IMR-90 (cell line): Measurements from ENCODE around the gene DICER1. TPM values are rescaled to one million over a fixed set of nuclear protein-coding genes. Genes with fewer than 3 reads are reported as not detected.
A peak's percentile ranks its signal among the peaks of the same experiment; 100 is the strongest.

Experiments used
- ATAC-seq: fragments of 200-7000 bp; cut with Tn5 transposase; 2 replicates; pipeline ENCODE4 v1.9.1; 2020; ENCODE audit warnings: low read depth, mild to moderate bottlenecking, moderate library complexity
- BruUV-seq: library from RNA; stranded (reverse); fragments of 400-500 nt; replicated peaks from 2 replicates; lab custom pipeline; 2021; lab: Mats Ljungman, UMichigan
- CTCF ChIA-PET: fragments of 300-600 bp; formaldehyde crosslinking; extraction: SDS; loops from one replicate; lab custom pipeline; 2021; ENCODE audit warnings: antibody characterized with exemption; lab: Yijun Ruan, JAX
- POLR2A ChIA-PET: fragments of 300-600 bp; sonication (Branson Sonifier 250); formaldehyde crosslinking; loops from one replicate; lab custom pipeline; 2022; ENCODE audit warnings: antibody characterized with exemption; ENCODE audit not compliant: unreplicated experiment; lab: Charles Lee
- DNase-seq: peaks from one replicate; pipeline ENCODE4 v3.0.0; 2013
- H2AFZ ChIP-seq: replicated peaks from 2 replicates; pipeline ENCODE3; 2013; ENCODE audit warnings: low read length, mild to moderate bottlenecking; ENCODE audit not compliant: poor library complexity
- H2AK5ac ChIP-seq: 2 replicates; pipeline ENCODE4 v1.6.1; 2013; ENCODE audit warnings: low read depth, low read length, inconsistent platforms
- H2AK9ac ChIP-seq: replicated peaks from 2 replicates; pipeline ENCODE3; 2013; ENCODE audit warnings: mild to moderate bottlenecking, low read depth, low read length, moderate library complexity; ENCODE audit not compliant: poor library complexity
- H2BK120ac ChIP-seq: 2 replicates; pipeline ENCODE4 v1.6.1; 2013; ENCODE audit warnings: low read depth, low read length, inconsistent platforms
- H2BK15ac ChIP-seq: 3 replicates; pipeline ENCODE4 v1.6.1; 2013; ENCODE audit warnings: low read depth, low read length, inconsistent platforms
- H2BK20ac ChIP-seq: 2 replicates; pipeline ENCODE4 v1.6.1; 2013; ENCODE audit warnings: low read depth, mild to moderate bottlenecking, inconsistent platforms, low read length, moderate library complexity
- H2BK5ac ChIP-seq: 2 replicates; pipeline ENCODE4 v1.6.1; 2013; ENCODE audit warnings: mild to moderate bottlenecking, low read depth, low read length, inconsistent platforms; ENCODE audit not compliant: poor library complexity, severe bottlenecking
- H3K14ac ChIP-seq: replicated peaks from 2 replicates; pipeline ENCODE4 v1.6.1; 2013; ENCODE audit warnings: low read depth, low read length, inconsistent platforms
- H3K18ac ChIP-seq: 2 replicates; pipeline ENCODE4 v1.6.1; 2013; ENCODE audit warnings: low read depth, low read length, control low read depth
- H3K23ac ChIP-seq: 2 replicates; pipeline ENCODE4 v1.6.1; 2013; ENCODE audit warnings: low read depth, low read length, inconsistent platforms
- H3K27ac ChIP-seq: 2 replicates; pipeline ENCODE4 v1.5.1; 2013; ENCODE audit warnings: mild to moderate bottlenecking, control low read depth, low read length; ENCODE audit not compliant: insufficient read depth
- H3K27me3 ChIP-seq: 2 replicates; pipeline ENCODE4 v1.6.1; 2013; ENCODE audit warnings: low read length; ENCODE audit not compliant: control insufficient read depth, insufficient read depth
- H3K36me3 ChIP-seq: 2 replicates; pipeline ENCODE4 v1.6.1; 2013; ENCODE audit warnings: low read length, mixed read lengths; ENCODE audit not compliant: control insufficient read depth, insufficient read depth
- H3K4ac ChIP-seq: 2 replicates; pipeline ENCODE4 v1.6.1; 2013; ENCODE audit warnings: low read depth, low read length, inconsistent platforms
- H3K4me1 ChIP-seq: 2 replicates; pipeline ENCODE4 v1.6.1; 2013; ENCODE audit warnings: low read length, mixed read lengths; ENCODE audit not compliant: control insufficient read depth, insufficient read depth
- H3K4me2 ChIP-seq: 2 replicates; pipeline ENCODE4 v1.6.1; 2013; ENCODE audit warnings: low read depth, mild to moderate bottlenecking, control low read depth, low read length, moderate library complexity
- H3K4me3 ChIP-seq: 2 replicates; pipeline ENCODE4 v1.5.1; 2013; ENCODE audit warnings: low read depth, mild to moderate bottlenecking, control low read depth, low read length, moderate library complexity; ENCODE audit not compliant: insufficient read depth
- H3K56ac ChIP-seq: 2 replicates; pipeline ENCODE4 v1.6.1; 2013; ENCODE audit warnings: low read length, inconsistent platforms; ENCODE audit not compliant: insufficient read depth; ENCODE audit errors: extremely low read depth
- H3K79me1 ChIP-seq, 2 experiments: 2 replicates each; pipeline ENCODE4 v1.6.1; 2013; ENCODE audit warnings: low read length in 2 of 2, inconsistent platforms in 1 of 2, low read depth in 1 of 2
- H3K9ac ChIP-seq: 2 replicates; pipeline ENCODE4 v1.6.1; 2013; ENCODE audit warnings: low read depth, low read length, control low read depth
- H3K9me1 ChIP-seq: 2 replicates; pipeline ENCODE4 v1.6.1; 2013; ENCODE audit warnings: low read length, inconsistent platforms; ENCODE audit not compliant: insufficient read depth
- H3K9me3 ChIP-seq: 2 replicates; pipeline ENCODE4 v1.6.1; 2013; ENCODE audit warnings: low read length; ENCODE audit not compliant: control insufficient read depth, insufficient read depth
- H4K20me1 ChIP-seq: 2 replicates; pipeline ENCODE4 v1.6.1; 2013; ENCODE audit warnings: low read length, inconsistent platforms; ENCODE audit not compliant: insufficient read depth
- H4K5ac ChIP-seq: 2 replicates; pipeline ENCODE4 v1.6.1; 2013; ENCODE audit warnings: mild to moderate bottlenecking, low read depth, low read length, control low read depth
- H4K8ac ChIP-seq, 2 experiments: 2 replicates each; pipeline ENCODE4 v1.6.1; 2013; ENCODE audit warnings: low read depth in 2 of 2, low read length in 2 of 2, control low read depth in 1 of 2, inconsistent platforms in 1 of 2
- H4K91ac ChIP-seq: 2 replicates; pipeline ENCODE4 v1.6.1; 2013; ENCODE audit warnings: low read depth, low read length, inconsistent platforms; ENCODE audit not compliant: insufficient read depth
- FOS ChIP-seq: fragments of 150-350 bp; IDR thresholded peaks from 2 replicates; pipeline ENCODE4 v1.6.1; 2016; ENCODE audit warnings: low read depth, low read length
- MXI1 ChIP-seq: IDR thresholded peaks from 2 replicates; pipeline ENCODE4 v1.6.1; 2012; ENCODE audit warnings: low read depth, mild to moderate bottlenecking, low read length, moderate library complexity, borderline replicate concordance
- POLR2A ChIP-seq: IDR thresholded peaks from 2 replicates; pipeline ENCODE4 v1.6.1; 2012; ENCODE audit warnings: mild to moderate bottlenecking, low read depth, low read length
- RAD21 ChIP-seq: IDR thresholded peaks from 2 replicates; pipeline ENCODE4 v1.6.1; 2012; ENCODE audit warnings: low read length, improper control_type of control experiment
- RCOR1 ChIP-seq: IDR thresholded peaks from 2 replicates; pipeline ENCODE4 v1.6.1; 2012; ENCODE audit warnings: mild to moderate bottlenecking, low read length, improper control_type of control experiment; ENCODE audit not compliant: insufficient replicate concordance
- WGBS, 2 experiments: methylation state at CpG; one replicate each; pipeline versions ENCODE4 v1.1.5 to v1.1.7; 2013; ENCODE audit warnings: missing lambda C conversion rate in 2 of 2; ENCODE audit not compliant: insufficient read length in 1 of 2; ENCODE audit errors: extremely low coverage in 2 of 2; 5-methylcytosine and 5-hydroxymethylcytosine counted together
- dilution Hi-C: fragments of 300-500 bp; cut with HindIII; formaldehyde crosslinking; loops from one replicate; pipeline ENCODE4 v1.14.3; 2018; ENCODE audit warnings: low sequenced_read_pairs; ENCODE audit not compliant: unreplicated experiment
- in situ Hi-C: fragments of 300-500 bp; cut with MboI; formaldehyde crosslinking; loops from 3 replicates; pipeline ENCODE4 v1.14.3; 2019; ENCODE audit warnings: low sequenced_read_pairs, inconsistent platforms, mixed read lengths
- intact Hi-C: fragments of 100-400 bp; cut with micrococcal nuclease; formaldehyde crosslinking; loops from 2 replicates; pipeline ENCODE4 v1.10.0; 2022
- polyA plus RNA-seq, 3 experiments: library from polyadenylated mRNA; depleted of rRNA; stranded (reverse); fragments of >200 nt; gene quantifications; 2 replicates each; pipeline ENCODE4 v1.2.3, GENCODE V29; 2012; ENCODE audit warnings: low replicate concordance in 1 of 3
- total RNA-seq: library from RNA; depleted of rRNA; stranded (reverse); fragments of >200 nt; gene quantifications from 2 replicates; pipeline ENCODE4 v1.2.3, GENCODE V29; 2012

Gene DICER1
- total and polyA plus RNA-seq, 2 of the 4 experiments (the other 2 are of a cell fraction): 9.7 to 49.5 TPM

- ChIA-PET POLR2A (interaction anchor here (0.5 kb wide), 1 partner anchor 507 kb away, joined by 4 read pairs; no protein-coding TSS in a partner anchor), CTCF (interaction anchor here (0.7 kb wide), 1 partner anchor 339 kb away, joined by 3 read pairs; no protein-coding TSS in a partner anchor)
- H3K9me3 ChIP-seq: no peaks in the 10 kb centered on the region
- ATAC-seq (no peak), DNase-seq (no peak)
- in situ Hi-C loops: no loop called here
- H2AK5ac ChIP-seq: no peak overlapping the region; the same call in 1 of the 2 replicates
- H3K4me2 ChIP-seq: no peak overlapping the region
- H3K4ac ChIP-seq: no peak overlapping the region
- H3K18ac ChIP-seq: no peak overlapping the region
- H4K20me1 ChIP-seq: no peaks in the 10 kb centered on the region
- peaks cover 2% of the 10 kb centered on the region; the same call in 1 of the 2 replicates for H3K4me1 ChIP-seq
- no peak overlapping the region for H3K14ac ChIP-seq
- no peak for TF ChIP-seq RAD21
- no peak for TF ChIP-seq RCOR1
- no peak for TF ChIP-seq FOS
- no peak for TF ChIP-seq MXI1
- TF ChIP-seq POLR2A: no peak
- H3K9me1 ChIP-seq: peaks cover 3% of the 10 kb centered on the region; the same call in 1 of the 2 replicates
- no peak overlapping the region for H3K4me3 ChIP-seq
- no peak overlapping the region for H3K23ac ChIP-seq
- no TSS peak for BruUV-seq
- H3K79me1 ChIP-seq: peaks cover 13 to 20% of the 10 kb centered on the region in 2 experiments; a peak in 3 of 4 replicates
- no peaks in the 10 kb centered on the region for H3K27me3 ChIP-seq
- no peak overlapping the region for H2AK9ac ChIP-seq
- WGBS, 2 experiments: 91% methylated on average over 4 of the region's 9 CpGs; no CpG with 5 or more reads in 1 of the 2 experiments
- no peak overlapping the region for H2BK5ac ChIP-seq
- H3K36me3 ChIP-seq: peaks cover 22% of the 10 kb centered on the region
- no peak overlapping the region for H2AFZ ChIP-seq
- no peak overlapping the region for H4K8ac ChIP-seq
- H3K9ac ChIP-seq: no peak overlapping the region
- H2BK20ac ChIP-seq: no peak overlapping the region
- H2BK120ac ChIP-seq: no peak overlapping the region
- intact Hi-C loops: no loop called here
- H3K56ac ChIP-seq: no peak overlapping the region
- H2BK15ac ChIP-seq: no peak overlapping the region
- no peak overlapping the region for H4K5ac ChIP-seq
- no peak overlapping the region for H4K91ac ChIP-seq
- peak overlapping the region; percentile 29; the same call in 1 of the 2 replicates for H3K27ac ChIP-seq
- dilution Hi-C loops: no loop called here
Measured at GRCh38 chr14:95092723-95093122, 64.6 kb downstream of the DICER1 start.
